Epithelial cell of proximal tubule (primary cell): Measurements from ENCODE around the gene TTC27. TPM values are rescaled to one million over a fixed set of nuclear protein-coding genes. Genes with fewer than 3 reads are reported as not detected.

ENCODE experiments used
- DNase-seq: peaks from one replicate; pipeline ENCODE4 v3.0.0-alpha.2; 2011; ENCODE audit warnings: low read depth
- H3K4me3 ChIP-seq: 2 replicates; pipeline ENCODE4 v1.5.1; 2011; ENCODE audit warnings: low read depth, mild to moderate bottlenecking, low read length
- CTCF ChIP-seq: conservative IDR thresholded peaks from 2 replicates; pipeline ENCODE4 v1.5.1; 2012; ENCODE audit warnings: low read depth, mild to moderate bottlenecking, low read length
- total RNA-seq: library from RNA; depleted of rRNA; stranded (reverse); fragments of >200 nt; gene quantifications from 2 replicates; pipeline ENCODE4 v1.2.3, GENCODE V29; 2015

The TTC27 gene
- total RNA-seq, 1 donor from 2014 or later: 17.9 TPM

GRCh38 chr2:32617599-32618189 lies 10.2 kb upstream of the TTC27 start:
- TF ChIP-seq CTCF: no peak
- H3K4me3 ChIP-seq: no peak overlapping the region
- no peak for DNase-seq

DNA sequence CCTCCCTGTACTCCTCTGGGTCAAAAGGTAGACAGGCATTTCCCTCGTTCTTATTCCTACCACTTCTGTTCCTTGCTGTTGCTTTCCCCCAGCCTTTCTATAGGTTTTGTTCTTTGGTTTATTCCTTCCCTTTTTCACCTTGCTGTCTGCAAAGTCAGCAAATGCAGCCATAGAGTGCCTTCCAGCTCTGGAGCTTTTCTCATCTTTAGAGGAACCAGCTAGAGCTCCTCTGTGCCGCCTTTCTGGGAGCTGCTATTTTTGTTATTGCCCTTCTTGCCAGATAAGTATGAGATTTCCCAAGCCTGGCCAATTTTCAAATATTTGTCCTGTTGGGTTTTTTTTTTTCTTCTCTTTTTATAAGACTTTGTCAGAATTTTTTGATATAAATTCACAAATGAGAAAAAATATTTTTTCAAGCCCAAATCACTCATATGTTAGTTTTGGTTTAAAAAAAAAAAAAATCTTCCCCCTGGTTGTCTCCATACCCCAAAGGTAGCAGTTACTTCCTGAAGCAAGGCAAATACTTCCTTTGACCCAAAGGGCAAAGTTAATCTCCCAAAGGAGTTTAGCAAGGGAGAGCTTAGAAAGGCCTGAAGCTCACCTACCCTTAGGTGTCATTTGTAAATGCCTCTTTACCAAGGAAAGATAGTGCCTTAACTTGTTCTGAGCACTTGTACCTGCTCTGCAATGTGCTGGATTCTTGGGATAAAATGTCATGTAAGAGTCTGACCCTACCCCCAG lies 5.1 kb upstream of the TTC27 start:
- TF ChIP-seq CTCF: no peak
- no peak for DNase-seq
- no peak overlapping the region for H3K4me3 ChIP-seq

DNA sequence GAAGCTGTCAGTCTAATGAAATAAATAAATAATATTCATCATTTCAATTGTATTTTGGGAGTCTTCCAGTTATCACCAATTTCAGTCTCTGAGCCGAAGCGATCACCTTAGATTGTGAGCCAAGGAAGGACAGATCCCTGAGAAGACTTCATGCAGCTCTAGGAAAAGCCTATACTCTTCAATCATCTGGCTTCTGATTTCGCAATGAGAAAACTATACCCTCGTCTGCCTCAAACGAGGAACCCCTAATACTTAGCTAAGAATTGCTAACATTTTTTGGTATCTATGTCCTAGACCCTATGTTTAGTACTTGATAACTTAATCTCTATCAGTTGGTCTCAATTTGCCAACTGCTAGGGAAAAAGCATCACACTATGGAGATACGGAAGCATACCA lies 4.5 kb upstream of the TTC27 start:
- DNase-seq: no peak
- no peak overlapping the region for H3K4me3 ChIP-seq
- no peak for TF ChIP-seq CTCF

DNA sequence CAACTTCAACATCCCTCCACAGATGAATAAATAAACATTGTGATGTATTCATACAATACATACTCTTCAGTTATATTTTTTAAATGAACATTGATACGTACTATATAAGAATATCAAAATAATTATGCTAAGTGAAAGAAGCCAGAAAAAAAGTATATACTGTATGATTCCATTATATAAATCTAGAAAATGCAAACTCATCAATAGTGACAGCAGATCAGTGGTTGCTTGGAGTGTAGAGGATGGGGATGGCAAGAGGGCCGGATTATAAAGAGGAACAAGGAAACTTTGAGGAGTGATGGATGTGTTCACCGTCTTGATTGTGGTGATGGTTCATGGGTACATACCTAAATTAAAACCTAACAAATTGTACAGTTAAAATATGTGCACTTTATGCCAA lies 3.0 kb upstream of the TTC27 start:
- no peak for TF ChIP-seq CTCF
- no peak overlapping the region for H3K4me3 ChIP-seq
- no peak for DNase-seq

DNA sequence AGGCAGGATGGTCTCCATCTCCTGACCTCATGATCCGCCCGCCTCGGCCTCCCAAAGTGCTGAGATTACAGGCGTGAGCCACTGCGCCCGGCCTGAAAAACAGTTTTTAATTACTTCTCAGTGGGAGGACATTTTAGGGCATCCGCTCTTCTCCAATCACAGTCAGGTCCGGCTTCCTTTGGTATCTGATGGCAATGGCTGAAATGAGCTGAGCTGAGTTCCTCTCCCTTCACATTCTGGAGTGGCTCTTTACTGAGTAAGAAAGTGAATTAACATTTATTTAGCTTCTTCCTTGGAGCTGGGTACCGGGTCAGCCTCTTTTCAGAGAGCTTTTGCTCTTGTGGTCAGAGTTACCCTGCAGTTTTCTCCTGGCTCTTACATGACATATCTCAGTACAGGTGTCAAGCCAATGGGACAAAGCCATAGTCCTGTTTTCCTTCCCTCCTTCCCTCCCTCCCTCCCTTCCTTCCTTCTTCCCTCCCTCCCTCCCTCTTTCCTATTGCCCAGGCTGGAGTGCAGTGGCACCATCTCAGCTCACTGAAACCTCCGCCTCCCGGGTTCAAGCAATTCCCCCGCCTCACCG lies 1.1 kb upstream of the TTC27 start:
- no peak for TF ChIP-seq CTCF
- H3K4me3 ChIP-seq: no peak overlapping the region
- DNase-seq: no peak

- peak overlapping the region; percentile 100 for H3K4me3 ChIP-seq
- DNase-seq: peak; percentile 3
Observed at GRCh38 chr2:32627441-32627813, 423 bp upstream of the TTC27 start.

More at GRCh38 chr2:32627441-32627813, 423 bp upstream of the TTC27 start:
- peak; percentile 21 for TF ChIP-seq CTCF
